Left ventricle myocardium inferior (tissue), 1 donor: ENCODE data around the gene CLDN6. TPM values are rescaled to one million over a fixed set of nuclear protein-coding genes. Genes with fewer than 3 reads are reported as not detected.

Experiments
- DNase-seq: peaks from one replicate; pipeline ENCODE4 v3.0.0-alpha.2; 2020
- H3K27ac ChIP-seq: fragments of 200-600 bp; replicated peaks from 2 replicates; pipeline ENCODE4 v1.8.0; 2021
- H3K27me3 ChIP-seq: fragments of 200-600 bp; 2 replicates; pipeline ENCODE4 v1.8.0; 2021; ENCODE audit warnings: low read depth
- H3K36me3 ChIP-seq: fragments of 200-600 bp; 2 replicates; pipeline ENCODE4 v1.8.0; 2021
- H3K4me1 ChIP-seq: fragments of 200-600 bp; 2 replicates; pipeline ENCODE4 v1.8.0; 2021
- H3K4me3 ChIP-seq: fragments of 200-600 bp; 2 replicates; pipeline ENCODE4 v1.8.0; 2021; ENCODE audit warnings: mild to moderate bottlenecking, moderate library complexity
- H3K9me3 ChIP-seq: fragments of 200-600 bp; replicated peaks from 2 replicates; pipeline ENCODE4 v1.8.0; 2021
- CTCF ChIP-seq: fragments of 200-600 bp; IDR thresholded peaks from 2 replicates; pipeline ENCODE4 v1.8.0; 2021; ENCODE audit warnings: antibody characterized with exemption, mild to moderate bottlenecking, borderline replicate concordance
- intact Hi-C: fragments of 100-400 bp; cut with micrococcal nuclease; formaldehyde crosslinking; loops from one replicate; pipeline ENCODE4 v1.11.0; 2022
- total RNA-seq: library from RNA; stranded (reverse); fragmentation: NEBNext Ultra II Directional; extraction: Animal tissue kit (Norgen Biotek cat#: 25700); gene quantifications from one replicate; pipeline ENCODE4 v1.2.1, GENCODE V29; 2021
- donor health status: DM: no; HTN: yes; CAD: no; lungs with severe emphysema.

Gene CLDN6
- total RNA-seq, 1 donor from 2014 or later, result not detected

- Histone ChIP-seq H3K9me3 (no peaks in the 10 kb centered on the region), H3K27me3 (peaks cover 43% of the 10 kb centered on the region), H3K4me1 (peaks cover 6% of the 10 kb centered on the region), H3K27ac (no peak overlapping the region), H3K36me3 (no peaks in the 10 kb centered on the region), H3K4me3 (no peak overlapping the region)
- no peak for TF ChIP-seq CTCF
- DNase-seq, result no peak
- intact Hi-C loops, result loop anchor here (10.0 kb wide), 1 partner anchor 73 kb away; no protein-coding TSS in a partner anchor
Observed at GRCh38 chr16:3051494-3051893, 33.5 kb upstream of the CLDN6 start.

GRCh38 chr16:3051009-3051408, 33.0 kb upstream of the CLDN6 start:
- no peaks in the 10 kb centered on the region for H3K36me3 ChIP-seq
- TF ChIP-seq CTCF, result no peak
- H3K9me3 ChIP-seq, result no peaks in the 10 kb centered on the region
- no peak overlapping the region for H3K27ac ChIP-seq
- intact Hi-C loops, result loop anchor here (10.0 kb wide), 1 partner anchor 74 kb away; no protein-coding TSS in a partner anchor
- no peak overlapping the region for H3K4me3 ChIP-seq
- no peak for DNase-seq
- H3K27me3 ChIP-seq, result peaks cover 47% of the 10 kb centered on the region
- peaks cover 11% of the 10 kb centered on the region for H3K4me1 ChIP-seq

GRCh38 chr16:3050487-3050886, 32.5 kb upstream of the CLDN6 start:
- Histone ChIP-seq H3K4me1 (peaks cover 16% of the 10 kb centered on the region), H3K9me3 (no peaks in the 10 kb centered on the region), H3K27me3 (peaks cover 53% of the 10 kb centered on the region), H3K36me3 (no peaks in the 10 kb centered on the region), H3K27ac (no peak overlapping the region), H3K4me3 (no peak overlapping the region)
- intact Hi-C loops, result loop anchor here (10.0 kb wide), 1 partner anchor 74 kb away; no protein-coding TSS in a partner anchor
- TF ChIP-seq CTCF, result no peak
- no peak for DNase-seq

DNA sequence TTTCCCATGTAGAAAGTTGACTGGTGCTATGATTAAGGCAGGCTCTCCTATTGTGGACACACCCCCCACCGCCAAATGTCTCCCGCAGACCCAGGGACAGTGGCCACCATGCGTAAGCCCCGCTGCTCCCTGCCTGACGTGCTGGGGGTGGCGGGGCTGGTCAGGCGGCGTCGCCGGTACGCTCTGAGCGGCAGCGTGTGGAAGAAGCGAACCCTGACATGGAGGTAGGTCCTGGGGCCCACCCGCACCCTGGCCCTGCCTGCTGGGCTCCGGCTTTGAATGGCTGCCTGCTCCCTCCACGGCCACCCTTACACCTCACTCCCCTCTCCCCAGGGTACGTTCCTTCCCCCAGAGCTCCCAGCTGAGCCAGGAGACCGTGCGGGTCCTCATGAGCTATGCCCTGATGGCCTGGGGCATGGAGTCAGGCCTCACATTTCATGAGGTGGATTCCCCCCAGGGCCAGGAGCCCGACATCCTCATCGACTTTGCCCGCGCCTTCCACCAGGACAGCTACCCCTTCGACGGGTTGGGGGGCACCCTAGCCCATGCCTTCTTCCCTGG, 32.0 kb upstream of the CLDN6 start:
- intact Hi-C loops, result loop anchor here (10.0 kb wide), 1 partner anchor 75 kb away; no protein-coding TSS in a partner anchor
- no peak overlapping the region for H3K27ac ChIP-seq

GRCh38 chr16:3047387-3047720, 29.4 kb upstream of the CLDN6 start:
- no peak for TF ChIP-seq CTCF
- DNase-seq, result no peak
- H3K4me3 ChIP-seq, result no peak overlapping the region

More for the DNA sequence above, 32.0 kb upstream of the CLDN6 start:
- Histone ChIP-seq H3K9me3 (no peaks in the 10 kb centered on the region), H3K27me3 (peaks cover 58% of the 10 kb centered on the region), H3K4me1 (peaks cover 21% of the 10 kb centered on the region), H3K36me3 (no peaks in the 10 kb centered on the region), H3K4me3 (no peak overlapping the region)
- no peak for DNase-seq
- no peak for TF ChIP-seq CTCF

More at GRCh38 chr16:3047387-3047720, 29.4 kb upstream of the CLDN6 start:
- H3K27me3 ChIP-seq, result peaks cover 84% of the 10 kb centered on the region
- intact Hi-C loops, result no loop called here
- H3K9me3 ChIP-seq, result no peaks in the 10 kb centered on the region
- H3K27ac ChIP-seq, result no peak overlapping the region
- H3K36me3 ChIP-seq, result no peaks in the 10 kb centered on the region
- H3K4me1 ChIP-seq, result peaks cover 22% of the 10 kb centered on the region
